Prostate gland (tissue), 2 donors: Measurements from ENCODE around the gene RAB6B.

Experiments
- POLR2AphosphoS5 ChIP-seq: sonication (generic); formaldehyde crosslinking; IDR thresholded peaks from one replicate; pipeline ENCODE4 v1.6.1; 2017; ENCODE audit warnings: antibody characterized with exemption
- TF ChIP-seq, protein P1 (sequence below), 4 experiments: fragments of 200-600 bp in 2 of 4; fragments of 450-650 bp in 2 of 4; sonication (generic) in 2 of 4; IDR thresholded peaks; 1 replicate in 3 of 4; 2 replicates in 1 of 4; pipeline ENCODE4 v1.5.1; 2016 to 2019; ENCODE audit warnings: antibody characterized with exemption in 4 of 4, mild to moderate bottlenecking in 2 of 4, moderate library complexity in 2 of 4

DNA sequence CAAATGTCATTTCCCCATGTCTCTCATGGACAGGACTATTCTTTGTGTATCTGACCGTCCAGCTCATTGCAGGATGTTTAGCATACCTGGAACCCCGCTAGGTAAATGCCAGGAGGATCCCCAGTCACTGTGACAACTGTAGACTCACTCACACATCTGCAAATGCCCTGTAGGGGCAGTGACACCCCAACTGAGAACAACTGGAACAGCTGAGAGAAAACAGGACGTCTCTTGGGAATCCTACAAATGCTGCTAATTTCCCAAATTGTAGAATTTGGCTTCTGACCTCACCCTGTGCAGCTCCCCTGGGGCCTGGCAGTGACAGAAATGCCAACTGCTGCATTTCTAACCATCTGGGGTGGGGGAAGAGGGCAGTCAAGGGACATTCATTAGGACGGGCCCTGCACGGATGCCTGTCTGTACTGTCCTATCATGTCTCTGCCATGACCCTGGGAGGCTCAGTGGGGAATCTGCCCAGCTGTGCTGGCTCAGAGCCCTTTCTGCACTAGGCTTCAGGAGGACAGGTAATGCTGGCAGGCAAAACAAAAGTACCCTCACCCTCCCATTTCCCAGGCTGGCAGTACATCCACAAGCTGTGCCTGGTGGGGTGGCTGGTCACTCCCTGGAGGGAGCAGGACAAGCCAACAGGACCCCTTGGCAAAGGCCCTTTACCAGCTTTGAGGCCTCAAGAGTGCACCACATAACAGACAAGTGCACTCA, 30.4 kb downstream of the RAB6B start:
- TF ChIP-seq, protein P1, sequence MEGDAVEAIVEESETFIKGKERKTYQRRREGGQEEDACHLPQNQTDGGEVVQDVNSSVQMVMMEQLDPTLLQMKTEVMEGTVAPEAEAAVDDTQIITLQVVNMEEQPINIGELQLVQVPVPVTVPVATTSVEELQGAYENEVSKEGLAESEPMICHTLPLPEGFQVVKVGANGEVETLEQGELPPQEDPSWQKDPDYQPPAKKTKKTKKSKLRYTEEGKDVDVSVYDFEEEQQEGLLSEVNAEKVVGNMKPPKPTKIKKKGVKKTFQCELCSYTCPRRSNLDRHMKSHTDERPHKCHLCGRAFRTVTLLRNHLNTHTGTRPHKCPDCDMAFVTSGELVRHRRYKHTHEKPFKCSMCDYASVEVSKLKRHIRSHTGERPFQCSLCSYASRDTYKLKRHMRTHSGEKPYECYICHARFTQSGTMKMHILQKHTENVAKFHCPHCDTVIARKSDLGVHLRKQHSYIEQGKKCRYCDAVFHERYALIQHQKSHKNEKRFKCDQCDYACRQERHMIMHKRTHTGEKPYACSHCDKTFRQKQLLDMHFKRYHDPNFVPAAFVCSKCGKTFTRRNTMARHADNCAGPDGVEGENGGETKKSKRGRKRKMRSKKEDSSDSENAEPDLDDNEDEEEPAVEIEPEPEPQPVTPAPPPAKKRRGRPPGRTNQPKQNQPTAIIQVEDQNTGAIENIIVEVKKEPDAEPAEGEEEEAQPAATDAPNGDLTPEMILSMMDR (IDR thresholded peaks at IDR 0.05), result no peak
- TF ChIP-seq POLR2AphosphoS5, result no peak
